GM12878 (cell line): ENCODE results near the gene C10orf71. TPM values are rescaled to one million over a fixed set of nuclear protein-coding genes. Genes with fewer than 3 reads are reported as not detected.
A peak's percentile ranks its signal among the peaks of the same experiment; 100 is the strongest.

ENCODE experiments used
- ATAC-seq: fragments of 200-7000 bp; cut with Tn5 transposase; 3 replicates; pipeline ENCODE4 v1.9.1; 2020; ENCODE audit warnings: mild to moderate bottlenecking, moderate library complexity
- BruUV-seq: library from RNA; stranded (reverse); fragments of 400-500 nt; replicated peaks from 2 replicates; lab custom pipeline; 2021; lab: Mats Ljungman, UMichigan
- CTCF ChIA-PET: fragments of 300-600 bp; sonication (Branson Sonifier 250); formaldehyde crosslinking; extraction: SDS; loops from one replicate; lab custom pipeline; 2021; ENCODE audit warnings: inconsistent platforms; lab: Yijun Ruan, JAX
- POLR2A ChIA-PET: fragments of 350-600 bp; formaldehyde crosslinking; extraction: SDS; loops from one replicate; lab custom pipeline; 2021; ENCODE audit warnings: inconsistent platforms; lab: Charles Lee
- RAD21 ChIA-PET: fragments of 300-600 bp; sonication (Branson Sonifier 250); formaldehyde crosslinking; loops from one replicate; lab custom pipeline; 2023; ENCODE audit warnings: antibody characterized with exemption; ENCODE audit not compliant: unreplicated experiment; lab: Charles Lee
- SMC1A ChIA-PET: fragments of 300-600 bp; sonication (Branson Sonifier 250); formaldehyde crosslinking; loops from one replicate; lab custom pipeline; 2023; ENCODE audit not compliant: unreplicated experiment, uncharacterized antibody; lab: Charles Lee
- DNase-seq: peaks from one replicate; pipeline ENCODE4 v3.0.0-alpha.2; 2011; ENCODE audit warnings: low read depth, low spot score
- FAIRE-seq: peaks from 3 replicates; lab custom pipeline; 2011; peaks lifted over from hg19 to GRCh38; lab: Jason Lieb, UNC
- H2AFZ ChIP-seq: 2 replicates; pipeline ENCODE4 v1.6.0; 2011; ENCODE audit warnings: low read depth, low read length, control low read depth; ENCODE audit not compliant: control insufficient read depth
- H3K27ac ChIP-seq: 2 replicates; pipeline ENCODE4 v1.5.1; 2011; ENCODE audit warnings: control low read depth; ENCODE audit not compliant: control insufficient read depth, insufficient read depth
- H3K27me3 ChIP-seq, 2 experiments: replicated peaks in 1 of 2; 2 replicates each; pipeline versions ENCODE4 v1.6.0 to v1.6.1; 2011; ENCODE audit warnings: low read length in 1 of 2; ENCODE audit not compliant: control insufficient read depth in 2 of 2, insufficient read depth in 2 of 2
- H3K36me3 ChIP-seq, 2 experiments: 2 replicates each; pipeline ENCODE4 v1.5.1; 2011; ENCODE audit warnings: low read length in 1 of 2; ENCODE audit not compliant: control insufficient read depth in 2 of 2, insufficient read depth in 2 of 2
- H3K4me1 ChIP-seq: 2 replicates; pipeline ENCODE4 v1.6.1; 2011; ENCODE audit warnings: mild to moderate bottlenecking, low read length, moderate library complexity, mixed read lengths; ENCODE audit not compliant: control insufficient read depth, insufficient read depth
- H3K4me2 ChIP-seq: 2 replicates; pipeline ENCODE4 v1.6.0; 2011; ENCODE audit warnings: control low read depth; ENCODE audit not compliant: control insufficient read depth, insufficient read depth
- H3K4me3 ChIP-seq: fragments of 200-600 bp; sonication (generic); 2 replicates; pipeline ENCODE4 v1.5.1; 2016
- H3K79me2 ChIP-seq: 2 replicates; pipeline ENCODE4 v1.6.0; 2011; ENCODE audit warnings: low read length; ENCODE audit not compliant: control insufficient read depth, insufficient read depth
- H3K9ac ChIP-seq: 2 replicates; pipeline ENCODE4 v1.8.0; 2011; ENCODE audit warnings: low read length, control low read depth, mixed read lengths; ENCODE audit not compliant: control insufficient read depth, insufficient read depth
- H3K9me3 ChIP-seq: replicated peaks from 3 replicates; pipeline ENCODE4 v1.5.1; 2011; ENCODE audit warnings: mild to moderate bottlenecking, low read length; ENCODE audit not compliant: control insufficient read depth, insufficient read depth
- H4K20me1 ChIP-seq: 2 replicates; pipeline ENCODE4 v1.6.0; 2011; ENCODE audit not compliant: control insufficient read depth, insufficient read depth
- CHD4 ChIP-seq: fragments of 200-600 bp; sonication (generic); IDR thresholded peaks from 2 replicates; pipeline ENCODE4 v1.6.1; 2016; ENCODE audit warnings: mild to moderate bottlenecking
- EED ChIP-seq: sonication (generic); IDR thresholded peaks from 2 replicates; pipeline ENCODE4 v1.6.1; 2016; ENCODE audit warnings: antibody characterized with exemption, low read depth
- HDAC2 ChIP-seq: fragments of 200-600 bp; sonication (generic); IDR thresholded peaks from 2 replicates; pipeline ENCODE4 v1.6.1; 2017
- JUNB ChIP-seq: IDR thresholded peaks from 2 replicates; pipeline ENCODE4 v1.6.1; 2016; ENCODE audit warnings: antibody characterized with exemption, mild to moderate bottlenecking
- KAT2A ChIP-seq: conservative IDR thresholded peaks from 2 replicates; pipeline ENCODE4 v1.6.1; 2011; ENCODE audit warnings: low read depth, low read length; ENCODE audit not compliant: control insufficient read depth
- KLF5 ChIP-seq: fragments of 450-650 bp; IDR thresholded peaks from 2 replicates; pipeline ENCODE4 v1.6.1; 2014; ENCODE audit warnings: mild to moderate bottlenecking; ENCODE audit not compliant: partially characterized antibody
- NFIC ChIP-seq: IDR thresholded peaks from 2 replicates; pipeline ENCODE4 v1.6.1; 2012; ENCODE audit warnings: low read depth, mild to moderate bottlenecking, inconsistent platforms, low read length, moderate library complexity
- PML ChIP-seq: IDR thresholded peaks from 2 replicates; pipeline ENCODE4 v1.6.1; 2012; ENCODE audit warnings: low read length, inconsistent platforms
- POLR2A ChIP-seq: IDR thresholded peaks from 2 replicates; pipeline ENCODE4 v1.6.1; 2011; ENCODE audit warnings: low read depth, mild to moderate bottlenecking, low read length
- RELA ChIP-seq: fragments of 450-650 bp; IDR thresholded peaks from 2 replicates; pipeline ENCODE4 v1.8.0; 2014; ENCODE audit warnings: borderline replicate concordance; ENCODE audit not compliant: partially characterized antibody
- SREBF1 ChIP-seq: IDR thresholded peaks from 2 replicates; pipeline ENCODE4 v1.6.1; 2012; ENCODE audit warnings: mild to moderate bottlenecking, low read length
- SUZ12 ChIP-seq: fragments of 200-600 bp; sonication (generic); IDR thresholded peaks from one replicate; pipeline ENCODE4 v1.6.1; 2018; ENCODE audit warnings: antibody characterized with exemption, mild to moderate bottlenecking; ENCODE audit not compliant: unreplicated experiment
- TCF7 ChIP-seq: IDR thresholded peaks from 2 replicates; pipeline ENCODE4 v1.6.1; 2014; ENCODE audit warnings: antibody characterized with exemption, borderline replicate concordance
- USF2 ChIP-seq: IDR thresholded peaks from 2 replicates; pipeline ENCODE4 v1.6.1; 2011; ENCODE audit warnings: low read depth, low read length, improper control_type of control experiment, borderline replicate concordance
- WGBS: methylation state at CpG from one replicate; pipeline ENCODE4 v1.1.6; 2016; ENCODE audit warnings: low lambda C conversion rate; ENCODE audit not compliant: insufficient replicate concordance, insufficient coverage; ENCODE audit errors: missing lambda C conversion rate; 5-methylcytosine and 5-hydroxymethylcytosine counted together
- in situ Hi-C: fragments of 300-500 bp; cut with MboI; formaldehyde crosslinking; loops from 9 replicates; pipeline ENCODE4 v1.14.3; 2018; ENCODE audit warnings: mixed read lengths
- intact Hi-C: fragments of 100-400 bp; cut with micrococcal nuclease; formaldehyde crosslinking; loops from one replicate; pipeline ENCODE4 v1.14.2; 2022; ENCODE audit not compliant: unreplicated experiment
- polyA plus RNA-seq, 11 experiments: library from polyadenylated mRNA; depleted of rRNA in 4 of 11; unstranded in 6 of 11; stranded (reverse) in 5 of 11; fragments of >200 nt; fragmentation: Nextera tagmentation in 4 of 11; fragmentation: Illumina TruSeq in 1 of 11; extraction: Ambion mirVana in 4 of 11; extraction: Trizol in 1 of 11; gene quantifications; 1 replicate in 1 of 11; 2 replicates in 10 of 11; pipeline versions ENCODE4 v1.2.1 to v1.2.3, GENCODE V29; 2011 to 2016; ENCODE audit warnings: inconsistent platforms in 2 of 11, missing spikeins in 2 of 11, low read depth in 1 of 11
- total RNA-seq, 4 experiments: library from RNA; depleted of rRNA in 3 of 4; stranded (reverse); fragments of >200 nt in 3 of 4; fragmentation: Illumina TruSeq in 1 of 4; extraction: Trizol in 1 of 4; gene quantifications; 2 replicates each; pipeline versions ENCODE4 v1.2.1 to v1.2.3, GENCODE V29; 2013 to 2021
- TF ChIP-seq, protein P1 (sequence below), 3 experiments: IDR thresholded peaks in 2 of 3; conservative IDR thresholded peaks in 1 of 3; 2 replicates each; pipeline ENCODE4 v1.5.1; 2011; ENCODE audit warnings: low read depth in 3 of 3, low read length in 3 of 3, mild to moderate bottlenecking in 3 of 3, control low read depth in 2 of 3, moderate library complexity in 2 of 3, inconsistent platforms in 1 of 3, mixed read lengths in 1 of 3; ENCODE audit not compliant: control insufficient read depth in 2 of 3, insufficient read depth in 1 of 3; ENCODE audit errors: extremely low read depth in 1 of 3

C10orf71 gene
- total and polyA plus RNA-seq, 10 of the 15 experiments (the other 5 are each of a cell fraction or from before 2014, with no cell fraction given): not detected

DNA sequence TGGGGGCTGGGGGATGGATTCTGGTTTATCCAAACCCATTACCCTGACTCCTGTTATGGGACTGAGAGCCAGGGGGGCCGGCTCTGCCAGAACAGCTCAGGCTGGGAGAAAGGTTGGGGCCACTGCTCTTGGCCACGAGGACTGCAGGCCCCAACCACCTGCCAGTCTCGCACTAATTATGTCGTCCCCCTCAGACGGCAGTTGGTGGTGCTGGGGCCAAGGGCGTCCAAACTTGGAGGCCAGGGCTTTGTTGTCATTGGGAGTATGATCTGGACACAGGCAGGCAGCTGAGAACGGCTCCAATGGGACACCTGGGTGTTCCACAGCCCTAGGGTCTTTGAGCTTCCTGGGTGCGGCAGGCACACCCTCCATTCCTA is 62.2 kb downstream of the C10orf71 start:
- H3K27ac ChIP-seq: no peak overlapping the region
- ATAC-seq (no peak), DNase-seq (no peak)
- BruUV-seq: no TSS peak
- peaks cover 16% of the 10 kb centered on the region for H3K4me1 ChIP-seq
- H3K4me3 ChIP-seq: no peak overlapping the region
- in situ Hi-C loops (no loop called here), intact Hi-C loops (loop anchor here (5.0 kb wide), 1 partner anchor 59 kb away; no protein-coding TSS in a partner anchor)
- no peak overlapping the region for H3K4me2 ChIP-seq
- no peak overlapping the region for H3K9ac ChIP-seq
- SMC1A ChIA-PET: no interaction called here
- H3K79me2 ChIP-seq: no peaks in the 10 kb centered on the region
- TF ChIP-seq SREBF1 (no peak), KLF5 (no peak)
- TF ChIP-seq, all 136 proteins: peak for 0
- H3K9me3 ChIP-seq: no peaks in the 10 kb centered on the region
- POLR2A ChIA-PET: no interaction called here
- CTCF ChIA-PET: no interaction called here
- H3K36me3 ChIP-seq: no peaks in the 10 kb centered on the region
- no peak overlapping the region for H2AFZ ChIP-seq
- RAD21 ChIA-PET: no interaction called here
- no peaks in the 10 kb centered on the region for H4K20me1 ChIP-seq
- 58% methylated on average over 8 of the region's 8 CpGs for WGBS
- no peak for FAIRE-seq
- H3K27me3 ChIP-seq: no peaks in the 10 kb centered on the region

DNA sequence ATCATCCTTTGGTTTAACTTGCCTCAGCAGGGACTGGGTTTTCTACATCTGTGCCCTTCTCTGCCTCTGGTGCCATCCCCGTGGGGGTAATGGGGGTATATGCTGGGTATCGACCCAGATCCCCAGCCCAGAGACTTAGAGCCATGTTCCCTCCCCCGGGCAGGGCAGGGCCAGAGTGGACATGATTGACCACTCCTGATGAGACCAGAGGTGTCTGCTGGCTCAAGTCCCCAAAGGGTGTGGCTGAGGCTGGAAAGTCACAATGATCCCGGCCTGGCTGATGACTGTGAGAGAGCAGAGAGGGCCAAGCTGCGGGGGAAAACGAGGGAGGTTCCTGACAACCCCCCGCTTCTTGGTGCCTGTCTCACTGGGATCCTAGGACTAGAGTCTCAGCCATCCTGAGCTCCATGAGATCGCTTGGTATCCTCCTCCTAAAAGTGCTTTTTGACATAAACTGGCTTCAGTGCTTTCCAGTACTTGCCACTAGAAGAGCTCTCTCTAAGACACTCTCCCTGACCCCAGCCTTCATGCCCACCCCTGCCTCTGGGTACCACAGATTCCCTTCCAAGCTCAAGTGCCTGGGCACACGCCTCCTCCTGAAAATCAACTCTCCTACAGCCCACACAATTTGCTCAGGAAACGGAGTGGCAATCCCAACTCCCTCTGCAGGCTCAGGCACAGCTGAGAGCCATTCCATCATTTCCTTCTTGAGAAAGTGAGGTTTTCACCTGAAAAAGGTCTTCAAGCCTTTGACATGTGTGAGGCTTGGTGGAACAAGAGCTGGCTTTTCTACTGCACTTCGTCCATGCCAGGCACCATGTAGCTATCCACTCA is 63.0 kb downstream of the C10orf71 start:
- Histone ChIP-seq H3K79me2 (no peaks in the 10 kb centered on the region), H3K27ac (no peak overlapping the region), H3K9me3 (no peaks in the 10 kb centered on the region), H3K4me2 (peak overlapping the region; percentile 70; the same call in 1 of the 2 replicates), H2AFZ (no peak overlapping the region), H3K4me3 (no peak overlapping the region), H3K36me3 (no peaks in the 10 kb centered on the region), H3K4me1 (peaks cover 16% of the 10 kb centered on the region), H4K20me1 (no peaks in the 10 kb centered on the region), H3K9ac (no peak overlapping the region), H3K27me3 (no peaks in the 10 kb centered on the region)
- ChIA-PET CTCF (interaction anchor here (0.7 to 2.0 kb wide), 3 partner anchors 23 to 706 kb away, joined by 3 to 6 read pairs (median 5); no protein-coding TSS in a partner anchor), RAD21 (no interaction called here), SMC1A (interaction anchor here (1.2 to 1.8 kb wide), 3 partner anchors 11 to 174 kb away, joined by 3 to 8 read pairs (median 3); partner anchors contain the start of gene TMEM273), POLR2A (no interaction called here)
- DNase-seq: no peak
- no TSS peak for BruUV-seq
- 32% methylated on average over 11 of the region's 11 CpGs for WGBS
- FAIRE-seq: no peak
- intact Hi-C loops: loop anchor here (2.0 to 5.0 kb wide), 2 partner anchors 60 to 171 kb away; no protein-coding TSS in a partner anchor
- no peak; the same call in 2 of the 3 replicates for ATAC-seq
- in situ Hi-C loops: no loop called here
- TF ChIP-seq SUZ12 (no peak), RELA (no peak), EED (no peak), POLR2A (no peak), JUNB (no peak), HDAC2 (no peak), USF2 (no peak), SREBF1 (no peak), KAT2A (no peak), NFIC (no peak), TCF7 (no peak), CHD4 (no peak), PML (no peak)
- TF ChIP-seq, protein P1, sequence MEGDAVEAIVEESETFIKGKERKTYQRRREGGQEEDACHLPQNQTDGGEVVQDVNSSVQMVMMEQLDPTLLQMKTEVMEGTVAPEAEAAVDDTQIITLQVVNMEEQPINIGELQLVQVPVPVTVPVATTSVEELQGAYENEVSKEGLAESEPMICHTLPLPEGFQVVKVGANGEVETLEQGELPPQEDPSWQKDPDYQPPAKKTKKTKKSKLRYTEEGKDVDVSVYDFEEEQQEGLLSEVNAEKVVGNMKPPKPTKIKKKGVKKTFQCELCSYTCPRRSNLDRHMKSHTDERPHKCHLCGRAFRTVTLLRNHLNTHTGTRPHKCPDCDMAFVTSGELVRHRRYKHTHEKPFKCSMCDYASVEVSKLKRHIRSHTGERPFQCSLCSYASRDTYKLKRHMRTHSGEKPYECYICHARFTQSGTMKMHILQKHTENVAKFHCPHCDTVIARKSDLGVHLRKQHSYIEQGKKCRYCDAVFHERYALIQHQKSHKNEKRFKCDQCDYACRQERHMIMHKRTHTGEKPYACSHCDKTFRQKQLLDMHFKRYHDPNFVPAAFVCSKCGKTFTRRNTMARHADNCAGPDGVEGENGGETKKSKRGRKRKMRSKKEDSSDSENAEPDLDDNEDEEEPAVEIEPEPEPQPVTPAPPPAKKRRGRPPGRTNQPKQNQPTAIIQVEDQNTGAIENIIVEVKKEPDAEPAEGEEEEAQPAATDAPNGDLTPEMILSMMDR (IDR thresholded peaks at IDR 0.05 in 2 of 3, conservative IDR thresholded peaks at IDR 0.05 in 1 of 3; ENCODE audit: control insufficient read depth in 2 of 3, extremely low read depth in 1 of 3, insufficient read depth in 1 of 3, low read depth in 3 of 3, low read length in 3 of 3): no peak
